ENCODE measurements around the gene RLN3. TPM values are rescaled to one million over a fixed set of nuclear protein-coding genes. Genes with fewer than 3 reads are reported as not detected.
A peak's percentile ranks its signal among the peaks of the same experiment; 100 is the strongest.

RLN3 gene
- total RNA-seq, 1 experiment from 2014 or later: not detected

DNA sequence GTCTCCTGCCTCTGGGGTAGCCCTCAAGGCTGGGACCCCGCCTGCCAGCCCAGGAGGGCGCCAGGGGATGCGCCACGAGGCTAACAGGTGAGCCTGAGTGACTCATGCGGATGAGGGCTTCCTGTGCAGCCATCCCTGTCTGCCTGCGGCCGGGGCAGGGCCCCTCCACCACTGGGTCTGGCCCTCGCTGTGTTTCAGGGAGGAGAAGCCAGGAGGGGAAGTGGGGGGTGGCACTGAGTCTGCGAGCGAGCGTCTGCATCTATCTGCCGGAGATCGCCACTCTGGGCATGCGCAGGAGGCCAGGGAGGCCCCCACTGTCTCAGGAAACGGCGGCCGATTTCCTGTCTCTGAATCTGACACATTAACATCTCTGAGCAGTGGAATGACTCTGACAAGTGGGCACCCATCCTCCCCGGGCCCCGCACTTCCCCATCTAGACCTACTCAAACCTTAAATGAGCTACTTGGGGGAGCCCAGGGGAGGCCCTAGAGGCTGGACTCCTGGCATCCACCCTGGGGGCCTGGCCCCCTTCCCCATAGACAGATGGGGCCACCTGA is 41.5 kb upstream of the RLN3 start:
- ChIA-PET POLR2A (ENCODE audit: unreplicated experiment) (no interaction called here), CTCF (no interaction called here)
- Histone ChIP-seq H3K79me2 (ENCODE audit: low read length) (no peaks in the 10 kb centered on the region), H2AFZ (ENCODE audit: low read length) (no peak overlapping the region), H3K9me2 (replicated peaks; ENCODE audit: low read length) (no peaks in the 10 kb centered on the region), H3K27ac (ENCODE audit: low read length) (no peak overlapping the region), H4K20me1 (ENCODE audit: low read length) (no peaks in the 10 kb centered on the region), H3K9me3 (ENCODE audit: low read length) (no peaks in the 10 kb centered on the region), H3K4me3 (ENCODE audit: low read length) (no peak overlapping the region), H3K9ac (ENCODE audit: low read length) (no peak overlapping the region), H3K36me3 (ENCODE audit: low read depth, low read length) (no peaks in the 10 kb centered on the region; the same call in 1 of the 2 replicates), H3F3A (ENCODE audit: low read length, unreplicated experiment) (no peaks in the 10 kb centered on the region), H3K4me1 (ENCODE audit: insufficient read depth, low read length) (no peaks in the 10 kb centered on the region), H3K4me2 (ENCODE audit: low read length) (no peak overlapping the region), H3K27me3 (ENCODE audit: low read length) (no peaks in the 10 kb centered on the region)
- no TSS peak for BruUV-seq (replicated peaks)
- ATAC-seq (peak; percentile 16; the same call in 1 of the 2 replicates), DNase-seq (no peak)
- intact Hi-C loops (cut with micrococcal nuclease): no loop called here
- no peak for TF ChIP-seq EZH2phosphoT487 (IDR thresholded peaks at IDR 0.05; ENCODE audit: borderline replicate concordance, low read length)
- TF ChIP-seq EZH2 (IDR thresholded peaks at IDR 0.05; ENCODE audit: low read length, unreplicated experiment): no peak
- TF ChIP-seq CTCF (conservative IDR thresholded peaks at IDR 0.05; ENCODE audit: low read depth, low read length): no peak

DNA sequence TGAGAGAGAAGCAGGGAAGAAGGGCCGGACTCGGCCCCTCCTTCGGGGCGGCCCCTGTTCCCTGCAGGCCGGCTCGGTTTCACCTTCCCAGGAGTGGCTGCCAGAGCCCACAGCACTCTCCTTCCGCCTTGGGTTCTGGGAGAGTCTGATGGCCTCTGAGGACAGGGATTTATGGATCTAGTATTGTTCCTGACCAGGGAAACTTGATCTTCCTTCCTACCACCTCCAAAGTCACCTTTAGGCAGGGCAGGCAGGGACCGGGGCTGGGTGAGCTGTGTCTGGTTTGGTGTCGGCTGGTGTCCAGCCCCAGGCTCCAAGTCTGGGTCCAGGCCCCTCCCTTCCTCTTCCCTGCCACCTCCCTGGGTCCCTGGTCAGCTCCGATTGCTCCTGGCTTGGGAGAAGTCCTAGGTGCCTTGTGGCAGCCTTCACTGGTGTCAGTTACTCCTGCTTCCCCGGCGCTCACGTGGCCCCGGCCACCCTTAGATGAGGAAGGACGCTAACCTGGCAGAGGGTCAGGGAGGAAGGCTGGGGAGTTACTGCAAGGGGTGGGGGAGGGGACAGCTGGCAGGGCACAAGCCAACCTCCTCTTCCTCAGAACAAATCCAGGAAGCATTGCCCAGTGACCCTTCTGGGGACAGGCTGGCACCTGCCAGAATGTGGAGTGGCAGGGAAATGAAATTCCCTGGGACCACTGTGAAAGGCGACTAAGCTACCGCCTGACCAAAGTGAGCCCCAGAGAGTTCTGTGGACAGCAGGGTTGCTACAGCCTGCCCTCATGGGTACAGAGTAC is 40.7 kb upstream of the RLN3 start:
- no peaks in the 10 kb centered on the region for H3F3A ChIP-seq (ENCODE audit: low read length, unreplicated experiment)
- no peak overlapping the region for H2AFZ ChIP-seq (ENCODE audit: low read length)
- no peaks in the 10 kb centered on the region for H3K27me3 ChIP-seq (ENCODE audit: low read length)
- H3K4me2 ChIP-seq (ENCODE audit: low read length): no peak overlapping the region
- POLR2A ChIA-PET (ENCODE audit: unreplicated experiment): no interaction called here
- no peak overlapping the region for H3K9ac ChIP-seq (ENCODE audit: low read length)
- intact Hi-C loops (cut with micrococcal nuclease): no loop called here
- no peaks in the 10 kb centered on the region for H4K20me1 ChIP-seq (ENCODE audit: low read length)
- CTCF ChIA-PET: no interaction called here
- no peak for DNase-seq
- no peak for ATAC-seq
- H3K27ac ChIP-seq (ENCODE audit: low read length): no peak overlapping the region
- no peaks in the 10 kb centered on the region for H3K4me1 ChIP-seq (ENCODE audit: insufficient read depth, low read length)
- no TSS peak for BruUV-seq (replicated peaks)
- no peaks in the 10 kb centered on the region for H3K9me2 ChIP-seq (replicated peaks; ENCODE audit: low read length)
- no peak overlapping the region for H3K4me3 ChIP-seq (ENCODE audit: low read length)
- peaks cover 3% of the 10 kb centered on the region; the same call in 1 of the 2 replicates for H3K36me3 ChIP-seq (ENCODE audit: low read depth, low read length)
- TF ChIP-seq EZH2phosphoT487 (IDR thresholded peaks at IDR 0.05; ENCODE audit: borderline replicate concordance, low read length): no peak
- no peak for TF ChIP-seq CTCF (conservative IDR thresholded peaks at IDR 0.05; ENCODE audit: low read depth, low read length)
- no peak for TF ChIP-seq EZH2 (IDR thresholded peaks at IDR 0.05; ENCODE audit: low read length, unreplicated experiment)
- no peaks in the 10 kb centered on the region for H3K79me2 ChIP-seq (ENCODE audit: low read length)
- no peaks in the 10 kb centered on the region for H3K9me3 ChIP-seq (ENCODE audit: low read length)

DNA sequence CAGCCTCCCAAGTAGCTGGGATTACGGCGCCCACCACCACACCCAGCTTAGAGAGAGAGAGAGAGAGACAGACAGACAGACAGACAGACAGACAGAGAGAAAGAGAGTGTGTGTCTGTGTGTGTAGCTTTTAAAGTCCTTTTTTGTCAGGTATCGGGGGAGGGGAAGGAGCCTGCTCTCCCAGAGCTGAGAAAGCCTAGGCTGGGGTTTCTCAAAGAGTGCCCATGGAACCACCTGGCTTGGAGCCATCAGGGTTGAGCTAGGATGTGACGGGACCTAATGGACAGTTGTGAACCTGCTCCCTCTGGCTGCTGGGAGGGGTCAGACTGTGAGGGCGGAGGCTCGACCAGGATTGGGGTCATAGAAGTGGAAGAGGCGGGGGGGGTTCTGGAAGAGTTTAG is 38.5 kb upstream of the RLN3 start:
- H4K20me1 ChIP-seq (ENCODE audit: low read length): no peaks in the 10 kb centered on the region
- no peaks in the 10 kb centered on the region for H3K9me3 ChIP-seq (ENCODE audit: low read length)
- no peak overlapping the region for H3K9ac ChIP-seq (ENCODE audit: low read length)
- no peak for DNase-seq
- CTCF ChIA-PET: no interaction called here
- no peak overlapping the region for H2AFZ ChIP-seq (ENCODE audit: low read length)
- H3K36me3 ChIP-seq (ENCODE audit: low read depth, low read length): peaks cover 3% of the 10 kb centered on the region; the same call in 1 of the 2 replicates
- H3F3A ChIP-seq (ENCODE audit: low read length, unreplicated experiment): no peaks in the 10 kb centered on the region
- H3K9me2 ChIP-seq (replicated peaks; ENCODE audit: low read length): no peaks in the 10 kb centered on the region
- no peaks in the 10 kb centered on the region for H3K79me2 ChIP-seq (ENCODE audit: low read length)
- no peaks in the 10 kb centered on the region for H3K27me3 ChIP-seq (ENCODE audit: low read length)
- no peak overlapping the region for H3K4me3 ChIP-seq (ENCODE audit: low read length)
- H3K27ac ChIP-seq (ENCODE audit: low read length): no peak overlapping the region
- H3K4me2 ChIP-seq (ENCODE audit: low read length): no peak overlapping the region
- H3K4me1 ChIP-seq (ENCODE audit: insufficient read depth, low read length): no peaks in the 10 kb centered on the region
- no TSS peak for BruUV-seq (replicated peaks)
- ATAC-seq: no peak
- no peak for TF ChIP-seq EZH2phosphoT487 (IDR thresholded peaks at IDR 0.05; ENCODE audit: borderline replicate concordance, low read length)
- no peak for TF ChIP-seq CTCF (conservative IDR thresholded peaks at IDR 0.05; ENCODE audit: low read depth, low read length)
- no peak for TF ChIP-seq EZH2 (IDR thresholded peaks at IDR 0.05; ENCODE audit: low read length, unreplicated experiment)
- POLR2A ChIA-PET (ENCODE audit: unreplicated experiment): no interaction called here
- intact Hi-C loops (cut with micrococcal nuclease): no loop called here

Data from PC-3 (cell line).